ENCODE data around the gene CFAP161.
"Not testable (repeated sequence)": the region's sequence is repeated elsewhere in the genome, so short reads cannot be mapped to it uniquely, and the experiment has no call there.

Gene CFAP161

GRCh38 chr15:81106560-81106959 is 27.5 kb upstream of the CFAP161 start:
- in situ Hi-C loops (cut with HindIII; ENCODE audit: low sequenced_read_pairs) = no loop called here

DNA sequence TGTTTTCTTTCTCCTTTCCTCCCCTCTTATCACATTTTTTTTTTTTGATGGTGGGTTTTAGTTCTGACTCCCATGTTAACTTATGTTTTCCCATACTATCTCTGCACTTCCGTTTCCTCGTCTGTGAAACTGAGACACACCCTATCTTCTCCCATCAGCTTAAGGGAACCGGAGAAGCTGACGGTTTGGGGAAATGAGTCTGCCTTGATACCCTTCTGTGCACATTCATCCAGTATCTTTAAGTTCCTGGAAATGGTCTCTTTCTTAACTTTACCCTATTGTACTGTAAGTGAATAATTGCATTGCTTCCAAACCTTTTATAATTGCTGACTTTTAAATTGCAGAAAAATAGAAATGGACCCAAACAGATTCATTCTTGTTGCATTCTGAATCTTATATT is 26.2 kb upstream of the CFAP161 start:
- in situ Hi-C loops (cut with HindIII; ENCODE audit: low sequenced_read_pairs) = no loop called here

- in situ Hi-C loops (cut with HindIII; ENCODE audit: low sequenced_read_pairs) = no loop called here
Measured at GRCh38 chr15:81108427-81108826, 25.6 kb upstream of the CFAP161 start.

GRCh38 chr15:81111018-81111417 is 23.1 kb upstream of the CFAP161 start:
- in situ Hi-C loops (cut with HindIII; ENCODE audit: low sequenced_read_pairs) = no loop called here

DNA sequence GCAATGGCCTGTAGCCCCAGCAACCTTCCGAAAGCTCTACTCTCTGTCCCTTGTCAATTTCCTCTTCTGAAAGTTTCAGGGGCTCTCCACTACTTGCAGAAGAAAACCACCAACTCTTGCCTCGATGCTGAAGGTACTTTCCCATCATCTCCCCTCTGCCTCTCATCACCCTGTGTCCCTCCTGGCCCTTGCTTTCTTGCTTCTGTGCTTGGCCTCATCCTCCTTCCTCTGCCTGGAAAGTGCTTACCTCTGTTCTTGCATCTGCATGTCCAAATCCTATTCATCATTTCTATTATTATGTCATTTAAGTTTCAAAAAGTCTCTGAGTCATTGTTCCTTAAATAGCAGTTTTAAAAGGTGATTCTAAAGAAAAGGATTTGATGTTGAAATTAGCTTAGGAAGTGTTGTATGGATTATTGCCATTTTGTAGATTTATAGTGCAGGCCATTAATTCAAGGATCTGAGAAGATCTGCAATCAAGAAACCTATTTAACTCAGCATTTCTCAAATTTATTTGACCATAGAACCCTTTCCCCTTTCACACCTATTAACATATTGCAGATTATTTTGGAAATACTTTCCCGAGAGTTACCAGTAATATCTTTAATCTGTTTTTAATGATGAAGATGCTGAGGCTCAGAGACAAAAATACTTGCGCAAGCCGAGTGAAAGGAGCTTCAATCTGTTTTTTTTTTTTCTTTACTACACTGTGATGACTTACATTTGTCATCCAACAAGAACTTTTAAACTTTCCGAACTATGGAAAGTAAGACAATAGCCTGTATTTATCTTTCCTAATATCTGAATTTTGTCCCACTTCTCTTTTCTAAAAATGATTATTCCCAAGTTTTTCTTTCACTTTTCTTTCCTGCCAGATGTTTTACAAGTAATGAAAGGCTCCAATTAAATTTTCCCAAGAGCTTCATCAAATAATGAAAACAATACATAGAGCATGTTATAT is 22.3 kb upstream of the CFAP161 start:
- in situ Hi-C loops (cut with HindIII; ENCODE audit: low sequenced_read_pairs) = no loop called here

- in situ Hi-C loops (cut with HindIII; ENCODE audit: low sequenced_read_pairs) = no loop called here
Measured at GRCh38 chr15:81113204-81113657, 20.8 kb upstream of the CFAP161 start.

GRCh38 chr15:81113861-81114291 is 20.2 kb upstream of the CFAP161 start:
- in situ Hi-C loops (cut with HindIII; ENCODE audit: low sequenced_read_pairs) = no loop called here

DNA sequence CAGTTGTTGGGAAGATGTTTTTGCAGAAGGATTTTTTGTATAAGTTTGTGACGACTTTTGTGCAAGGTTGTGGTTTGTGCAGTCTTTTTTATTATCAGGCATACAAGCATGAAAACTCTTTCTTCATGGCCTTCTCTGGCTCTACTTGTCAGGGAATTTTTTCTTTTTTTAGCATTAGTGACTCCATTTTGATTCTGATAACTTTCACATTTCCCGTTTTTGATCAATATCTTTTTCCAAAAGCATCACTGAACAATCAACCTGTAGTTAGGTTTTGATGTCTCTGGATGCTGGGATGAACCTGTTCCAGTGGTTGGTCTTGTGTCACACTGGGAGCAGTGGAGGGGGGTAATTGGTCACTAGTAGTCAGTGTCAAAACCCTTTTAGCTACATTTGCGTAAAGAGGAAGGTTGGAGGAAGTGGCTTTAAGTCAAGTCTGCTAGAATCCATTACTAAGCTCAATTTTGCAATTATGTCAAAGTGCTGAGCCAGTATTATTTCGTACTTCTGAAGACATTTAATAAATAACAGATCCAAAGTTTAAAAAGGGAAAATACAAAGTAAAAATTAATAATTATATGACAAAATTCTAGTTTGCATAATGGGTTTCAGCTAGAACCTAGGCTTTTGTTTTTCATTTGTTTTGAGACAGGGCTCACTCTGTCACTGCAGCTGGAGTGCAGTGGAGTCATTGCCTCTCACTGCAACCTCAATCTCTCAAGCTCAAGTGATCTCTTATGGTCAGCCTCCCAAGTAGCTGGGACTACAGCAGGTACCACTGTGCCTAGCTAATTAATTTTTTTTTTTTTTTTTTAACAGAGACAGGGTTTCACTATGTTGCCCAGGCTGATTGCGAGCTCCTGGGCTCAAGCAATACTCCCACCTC is 18.8 kb upstream of the CFAP161 start:
- in situ Hi-C loops (cut with HindIII; ENCODE audit: low sequenced_read_pairs) = no loop called here

DNA sequence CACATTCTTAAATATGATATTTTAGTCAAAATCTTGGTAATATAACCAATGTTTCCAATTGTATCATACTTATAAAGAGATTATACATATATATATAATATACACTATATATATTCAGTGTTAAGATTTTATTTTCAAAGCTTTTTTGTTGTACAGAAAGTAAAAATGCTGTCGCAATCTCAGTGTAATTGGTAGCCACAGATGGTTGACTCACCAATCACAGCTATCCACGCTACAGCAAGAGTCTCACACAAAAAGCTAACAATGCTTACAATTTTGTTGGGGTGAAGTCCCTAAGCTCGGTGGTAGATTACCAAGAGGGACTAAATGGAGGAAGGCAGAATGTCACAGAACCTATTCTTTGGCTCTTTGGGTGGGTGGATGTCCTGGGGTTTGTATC is 16.9 kb upstream of the CFAP161 start:
- in situ Hi-C loops (cut with HindIII; ENCODE audit: low sequenced_read_pairs) = no loop called here

- in situ Hi-C loops (cut with HindIII; ENCODE audit: low sequenced_read_pairs) = no loop called here
Measured at GRCh38 chr15:81117581-81117980, 16.5 kb upstream of the CFAP161 start.

DNA sequence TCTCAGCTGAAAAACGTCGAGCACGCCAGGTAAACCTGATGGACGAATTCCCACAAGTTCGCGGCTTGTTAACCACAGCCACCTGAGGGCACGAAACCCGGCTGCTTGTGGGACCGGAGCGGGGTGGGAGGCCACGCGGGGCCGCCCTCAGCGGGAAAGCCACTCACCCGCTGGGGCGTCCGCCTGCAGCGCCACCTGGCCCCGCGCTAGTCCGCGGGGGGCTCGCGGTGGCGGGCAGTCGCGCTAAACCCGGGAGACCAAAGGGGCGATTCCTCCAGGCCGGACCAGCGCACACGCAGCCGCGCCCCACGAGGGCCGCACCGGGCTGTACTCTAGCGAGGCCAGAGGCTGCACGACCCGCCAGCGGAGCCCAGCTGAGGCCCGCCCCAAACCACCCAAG is 15.7 kb upstream of the CFAP161 start:
- in situ Hi-C loops (cut with HindIII; ENCODE audit: low sequenced_read_pairs) = no loop called here

DNA sequence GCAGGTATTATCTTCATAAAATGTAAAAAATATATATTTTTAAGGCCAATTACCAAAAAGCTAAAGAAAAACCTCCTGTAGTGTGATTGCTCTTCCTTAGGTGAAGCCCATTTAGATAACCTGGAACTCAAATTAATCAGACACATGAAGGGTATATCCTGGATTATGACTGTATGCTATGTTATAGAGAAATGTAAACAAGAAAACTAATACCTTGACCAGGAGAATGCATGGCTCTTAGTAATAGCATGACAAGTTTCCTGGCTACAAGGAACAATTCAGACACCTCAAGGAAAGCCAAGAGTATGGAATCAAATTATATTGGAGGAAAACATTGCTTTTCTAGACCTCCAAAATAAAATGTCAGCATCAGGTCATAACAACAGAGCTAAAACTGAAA is 14.0 kb upstream of the CFAP161 start:
- in situ Hi-C loops (cut with HindIII; ENCODE audit: low sequenced_read_pairs) = no loop called here

DNA sequence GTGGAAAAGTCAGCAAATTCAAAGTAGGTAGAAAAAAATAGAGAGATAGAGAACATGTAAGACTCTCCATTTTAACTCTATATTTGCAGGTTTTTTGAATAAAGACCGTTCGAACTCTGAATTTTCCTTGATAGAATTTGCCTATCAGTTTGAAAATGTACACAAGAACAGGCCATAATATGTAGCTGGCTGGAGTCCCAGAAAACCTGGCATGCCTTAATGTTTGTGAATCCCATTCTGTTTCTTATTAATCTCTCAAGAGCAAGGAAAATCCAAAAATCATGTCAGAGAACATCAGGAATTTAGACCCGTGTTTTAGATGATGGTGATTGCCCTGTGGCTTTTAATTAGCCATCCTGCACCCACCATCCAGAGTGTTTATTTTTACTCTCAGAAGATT is 7.2 kb upstream of the CFAP161 start:
- in situ Hi-C loops (cut with HindIII; ENCODE audit: low sequenced_read_pairs) = no loop called here

GRCh38 chr15:81141478-81141877 is 7.4 kb downstream of the CFAP161 start:
- in situ Hi-C loops (cut with HindIII; ENCODE audit: low sequenced_read_pairs) = not testable (repeated sequence)

- in situ Hi-C loops (cut with HindIII; ENCODE audit: low sequenced_read_pairs) = no loop called here
Measured at GRCh38 chr15:81146006-81146405, 11.9 kb downstream of the CFAP161 start.

DNA sequence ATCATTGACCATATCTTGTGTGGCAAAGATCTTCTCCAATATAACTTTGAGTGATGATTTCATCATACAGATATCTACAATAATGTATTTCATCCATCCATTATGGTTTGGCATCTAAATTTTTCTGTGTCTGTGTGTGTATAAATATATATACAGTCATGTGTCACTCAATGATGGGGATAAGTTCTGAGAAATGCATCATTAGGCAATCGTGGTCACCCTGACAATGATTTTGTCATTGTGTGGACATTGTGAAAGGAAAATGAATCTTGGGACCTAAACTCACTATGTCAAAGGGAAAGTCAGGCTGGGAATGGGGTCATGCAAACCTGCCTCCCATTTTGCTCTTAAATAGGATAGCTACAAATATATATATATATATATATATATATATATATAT is 12.4 kb downstream of the CFAP161 start:
- in situ Hi-C loops (cut with HindIII; ENCODE audit: low sequenced_read_pairs) = no loop called here

DNA sequence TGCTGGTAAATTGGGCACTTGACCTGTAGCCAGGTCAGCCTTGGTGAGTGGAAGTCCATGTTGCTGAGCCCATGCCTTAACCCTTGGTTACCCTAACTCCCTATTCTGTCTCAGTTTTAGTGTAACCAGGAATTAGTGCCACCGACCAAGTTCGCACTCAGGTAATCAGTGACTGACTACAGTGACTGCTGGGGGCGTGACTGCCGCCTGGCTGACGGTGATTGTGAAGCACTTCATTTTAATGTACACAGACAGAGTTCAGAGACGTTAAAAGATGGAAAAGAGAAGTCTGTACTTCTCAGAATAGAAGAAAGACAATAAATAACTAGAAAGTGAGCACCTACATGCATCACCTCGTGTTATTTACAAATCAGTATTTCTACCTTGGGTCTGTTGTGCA is 17.3 kb downstream of the CFAP161 start:
- in situ Hi-C loops (cut with HindIII; ENCODE audit: low sequenced_read_pairs) = no loop called here

GRCh38 chr15:81152339-81152738 is 18.3 kb downstream of the CFAP161 start:
- in situ Hi-C loops (cut with HindIII; ENCODE audit: low sequenced_read_pairs) = no loop called here

DNA sequence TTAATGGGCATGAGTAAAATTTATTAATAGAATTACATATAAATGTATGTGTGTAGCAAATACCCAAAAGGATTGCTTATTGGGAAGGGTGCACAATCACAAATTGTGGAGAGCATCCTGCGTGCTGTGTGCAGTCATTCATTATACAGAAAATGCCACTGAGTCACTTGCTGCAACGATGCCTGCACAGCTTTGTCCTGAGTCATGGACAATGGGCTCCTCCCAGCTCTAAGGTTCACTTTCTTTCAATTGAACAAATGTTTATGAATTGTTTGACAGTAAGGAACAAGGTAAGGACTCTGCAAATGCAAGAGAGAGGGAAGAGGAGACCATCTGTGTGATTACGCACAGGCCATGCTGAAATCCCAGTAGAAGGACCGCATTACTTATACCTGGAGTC is 18.7 kb downstream of the CFAP161 start:
- in situ Hi-C loops (cut with HindIII; ENCODE audit: low sequenced_read_pairs) = no loop called here

DNA sequence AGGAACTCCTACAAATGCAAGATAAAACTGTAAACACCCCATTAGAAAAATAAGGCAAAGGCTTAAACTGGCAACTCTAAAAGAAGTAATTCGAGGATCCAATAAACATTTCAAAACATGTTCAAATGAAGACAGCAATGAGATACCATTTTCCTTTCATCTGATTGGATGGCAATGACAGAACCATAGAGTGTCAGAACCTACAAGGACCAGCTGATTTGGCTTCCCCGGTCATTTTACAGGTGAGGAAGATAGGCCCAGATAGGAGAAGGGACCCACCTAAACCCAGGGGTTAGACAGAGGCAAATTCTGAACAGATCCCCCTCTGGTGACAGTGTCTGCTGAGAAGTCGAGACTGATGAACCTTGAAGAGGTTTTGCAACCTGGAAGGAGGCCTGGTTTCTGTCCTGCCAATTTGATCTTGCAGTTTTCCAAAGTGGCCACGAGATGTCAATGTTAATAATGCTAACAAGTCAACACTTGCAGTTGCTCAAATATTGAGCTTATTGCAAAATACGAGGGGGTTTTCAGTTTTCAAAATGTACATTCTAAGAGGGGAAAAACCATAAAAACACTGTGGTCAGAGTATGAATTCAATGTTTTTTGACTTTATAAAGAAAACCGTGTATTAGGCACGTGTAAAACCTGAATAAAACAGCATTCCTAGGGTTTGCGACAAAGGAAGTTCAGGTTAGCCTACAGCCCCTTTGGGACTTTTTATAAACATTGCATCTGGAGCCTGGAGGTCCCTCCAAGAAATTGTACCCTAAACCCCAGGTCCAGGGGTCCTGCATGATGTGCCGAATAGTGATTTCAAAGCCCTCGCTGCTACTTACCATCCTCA is 21.5 kb downstream of the CFAP161 start:
- in situ Hi-C loops (cut with HindIII; ENCODE audit: low sequenced_read_pairs) = no loop called here

DNA sequence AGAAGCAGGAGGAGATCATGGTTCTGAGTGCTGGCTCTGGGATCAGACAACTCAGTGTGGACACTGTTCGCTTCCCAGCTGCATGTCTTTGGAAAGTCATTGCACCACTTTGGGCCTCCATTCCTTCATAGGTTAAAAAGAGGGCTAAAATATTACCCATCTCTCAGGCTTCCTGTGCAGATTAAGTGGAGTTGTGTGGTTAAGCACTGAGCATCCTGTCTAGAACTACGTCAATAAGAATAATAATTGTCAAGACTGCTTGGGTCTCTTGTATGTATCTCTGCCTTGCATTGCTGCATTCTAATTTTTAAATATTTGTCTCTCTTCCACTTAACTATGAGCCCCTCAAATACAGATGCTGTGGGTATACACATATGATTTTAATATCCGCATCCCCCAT is 22.3 kb downstream of the CFAP161 start:
- in situ Hi-C loops (cut with HindIII; ENCODE audit: low sequenced_read_pairs) = no loop called here
